Activated T-cell treated with anti-CD3 and anti-CD28 coated beads for 24 hours (primary cell): ENCODE measurements around the gene MYL3.

Experiments
- DNase-seq: peaks from one replicate; pipeline ENCODE4 v3.0.0-alpha.2; 2020; ENCODE audit warnings: low read depth

The MYL3 gene

GRCh38 chr3:46865031-46865507 lies 1.8 kb upstream of the MYL3 start:
- DNase-seq = no peak

- DNase-seq = no peak
These were observed 1.0 kb upstream of the MYL3 start for GRCh38 chr3:46864061-46864881.

GRCh38 chr3:46862369-46863025 lies 747 bp downstream of the MYL3 start:
- DNase-seq = no peak

- no peak for DNase-seq
These were observed 1.5 kb downstream of the MYL3 start for GRCh38 chr3:46861605-46862368.

GRCh38 chr3:46860810-46861604 lies 2.2 kb downstream of the MYL3 start:
- no peak for DNase-seq

GRCh38 chr3:46860017-46860809 lies 3.0 kb downstream of the MYL3 start:
- DNase-seq = no peak

- no peak for DNase-seq
These were observed 4.1 kb downstream of the MYL3 start for GRCh38 chr3:46859001-46859710.

- no peak for DNase-seq
These were observed 4.8 kb downstream of the MYL3 start for GRCh38 chr3:46858456-46858855.

GRCh38 chr3:46857485-46858341 lies 5.5 kb downstream of the MYL3 start:
- no peak for DNase-seq

GRCh38 chr3:46856576-46857471 lies 6.4 kb downstream of the MYL3 start:
- no peak for DNase-seq

- no peak for DNase-seq
These were observed 8.7 kb downstream of the MYL3 start for GRCh38 chr3:46854555-46854991.

GRCh38 chr3:46853441-46854415 lies 9.5 kb downstream of the MYL3 start:
- DNase-seq = no peak

GRCh38 chr3:46852839-46853355 lies 10.3 kb downstream of the MYL3 start:
- DNase-seq = no peak

- DNase-seq = no peak
These were observed 10.9 kb downstream of the MYL3 start for GRCh38 chr3:46852334-46852720.

GRCh38 chr3:46851364-46852333 lies 11.6 kb downstream of the MYL3 start:
- no peak for DNase-seq

- no peak for DNase-seq
These were observed 12.8 kb downstream of the MYL3 start for GRCh38 chr3:46850468-46850779.
